ENCODE data around the gene NFATC2IP.

Gene NFATC2IP

GRCh38 chr16:28950648-28951409, at the start of gene NFATC2IP:
Gene NFATC2IP (plus strand): TSS chr16:28950937. CDS start chr16:28951012, 75 bp downstream.
- peak; percentile 98 to 99 for DNase-seq

GRCh38 chr16:28901862-28902261, 48.9 kb upstream of the NFATC2IP start:
- no peak for DNase-seq

GRCh38 chr16:28902909-28903308, 47.8 kb upstream of the NFATC2IP start:
- DNase-seq = no peak

- DNase-seq = no peak
Observed at GRCh38 chr16:28903344-28904042, 47.2 kb upstream of the NFATC2IP start.

- DNase-seq = no peak
Observed at GRCh38 chr16:28904363-28904762, 46.4 kb upstream of the NFATC2IP start.

- no peak for DNase-seq
Observed at GRCh38 chr16:28904828-28905227, 45.9 kb upstream of the NFATC2IP start.

GRCh38 chr16:28905229-28905754, 45.4 kb upstream of the NFATC2IP start:
- DNase-seq = no peak

- DNase-seq = no peak
Observed at GRCh38 chr16:28905800-28906372, 44.9 kb upstream of the NFATC2IP start.

- DNase-seq = no peak
Observed at GRCh38 chr16:28910086-28911031, 40.4 kb upstream of the NFATC2IP start.

GRCh38 chr16:28912558-28912957, 38.2 kb upstream of the NFATC2IP start:
- no peak for DNase-seq

- DNase-seq = no peak
Observed at GRCh38 chr16:28913946-28914724, 36.6 kb upstream of the NFATC2IP start.

GRCh38 chr16:28915181-28915580, 35.6 kb upstream of the NFATC2IP start:
- no peak for DNase-seq

GRCh38 chr16:28917095-28917494, 33.6 kb upstream of the NFATC2IP start:
- DNase-seq = no peak

GRCh38 chr16:28918698-28919097, 32.0 kb upstream of the NFATC2IP start:
- no peak for DNase-seq

GRCh38 chr16:28923231-28923587, 27.5 kb upstream of the NFATC2IP start:
- DNase-seq = no peak

GRCh38 chr16:28923652-28924398, 26.9 kb upstream of the NFATC2IP start:
- DNase-seq = no peak

GRCh38 chr16:28924399-28924761, 26.4 kb upstream of the NFATC2IP start:
- no peak for DNase-seq

- peak in 1 of 2 experiments; percentile 64 for DNase-seq
Observed at GRCh38 chr16:28924762-28925385, 25.9 kb upstream of the NFATC2IP start, which contains the start of gene RABEP2. Gene RABEP2 (minus strand): TSS chr16:28925238. CDS start chr16:28925163, 75 bp downstream.

GRCh38 chr16:28925386-28926228, 25.1 kb upstream of the NFATC2IP start:
- DNase-seq = no peak
